Nephron progenitor cell (in vitro differentiated cells): ENCODE results near the gene SLC25A40.

ENCODE experiments used
- DNase-seq: peaks from one replicate; pipeline ENCODE4 v3.0.0; 2021
- H3K27ac Mint-ChIP-seq: 2 replicates; pipeline ENCODE4 v1.8.0; 2021; ENCODE audit warnings: mild to moderate bottlenecking, moderate library complexity, mixed read lengths
- H3K27me3 Mint-ChIP-seq: 2 replicates; pipeline ENCODE4 v1.8.0; 2021; ENCODE audit warnings: mild to moderate bottlenecking, low read depth, mixed read lengths; ENCODE audit not compliant: poor library complexity
- H3K36me3 Mint-ChIP-seq: 2 replicates; pipeline ENCODE4 v1.8.0; 2021; ENCODE audit warnings: low read depth, mixed read lengths
- H3K4me1 Mint-ChIP-seq: 2 replicates; pipeline ENCODE4 v1.8.0; 2021; ENCODE audit warnings: mixed read lengths
- H3K4me3 Mint-ChIP-seq: 2 replicates; pipeline ENCODE4 v1.8.0; 2021; ENCODE audit warnings: mild to moderate bottlenecking, moderate library complexity, mixed read lengths
- H3K9me3 Mint-ChIP-seq: 2 replicates; pipeline ENCODE4 v1.8.0; 2021; ENCODE audit warnings: mild to moderate bottlenecking, moderate library complexity, mixed read lengths
- TF ChIP-seq, protein P1 (sequence below): fragments of 200-600 bp; sonication (generic); IDR thresholded peaks from 2 replicates; pipeline ENCODE4 v1.5.0; 2021; ENCODE audit warnings: antibody characterized with exemption

SLC25A40 gene

DNA sequence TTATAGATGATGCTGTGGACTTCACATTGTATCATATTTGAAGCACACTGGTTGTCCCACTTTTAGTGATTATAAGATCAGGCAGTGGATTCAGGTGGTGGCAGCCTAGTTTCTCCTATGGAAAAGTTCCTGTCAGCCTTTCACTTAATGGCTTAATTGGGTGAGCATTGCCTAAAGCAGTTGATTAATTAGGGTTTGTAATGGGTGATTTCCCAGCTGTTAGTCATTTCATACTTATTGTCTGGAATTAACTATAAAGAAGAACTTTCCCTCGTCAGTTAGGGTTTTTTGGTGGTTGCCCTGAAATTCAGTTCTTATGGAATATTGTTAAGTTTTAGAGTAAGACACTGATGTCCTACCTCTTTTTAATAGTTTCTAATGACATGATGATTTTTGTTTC lies 78.8 kb downstream of the SLC25A40 start:
- no peaks in the 10 kb centered on the region for H3K27me3 Mint-ChIP-seq
- no peak for DNase-seq
- H3K27ac Mint-ChIP-seq: no peak overlapping the region
- TF ChIP-seq, protein P1, sequence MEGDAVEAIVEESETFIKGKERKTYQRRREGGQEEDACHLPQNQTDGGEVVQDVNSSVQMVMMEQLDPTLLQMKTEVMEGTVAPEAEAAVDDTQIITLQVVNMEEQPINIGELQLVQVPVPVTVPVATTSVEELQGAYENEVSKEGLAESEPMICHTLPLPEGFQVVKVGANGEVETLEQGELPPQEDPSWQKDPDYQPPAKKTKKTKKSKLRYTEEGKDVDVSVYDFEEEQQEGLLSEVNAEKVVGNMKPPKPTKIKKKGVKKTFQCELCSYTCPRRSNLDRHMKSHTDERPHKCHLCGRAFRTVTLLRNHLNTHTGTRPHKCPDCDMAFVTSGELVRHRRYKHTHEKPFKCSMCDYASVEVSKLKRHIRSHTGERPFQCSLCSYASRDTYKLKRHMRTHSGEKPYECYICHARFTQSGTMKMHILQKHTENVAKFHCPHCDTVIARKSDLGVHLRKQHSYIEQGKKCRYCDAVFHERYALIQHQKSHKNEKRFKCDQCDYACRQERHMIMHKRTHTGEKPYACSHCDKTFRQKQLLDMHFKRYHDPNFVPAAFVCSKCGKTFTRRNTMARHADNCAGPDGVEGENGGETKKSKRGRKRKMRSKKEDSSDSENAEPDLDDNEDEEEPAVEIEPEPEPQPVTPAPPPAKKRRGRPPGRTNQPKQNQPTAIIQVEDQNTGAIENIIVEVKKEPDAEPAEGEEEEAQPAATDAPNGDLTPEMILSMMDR: no peak
- no peaks in the 10 kb centered on the region for H3K36me3 Mint-ChIP-seq
- H3K9me3 Mint-ChIP-seq: peaks cover 17% of the 10 kb centered on the region
- H3K4me3 Mint-ChIP-seq: no peak overlapping the region
- H3K4me1 Mint-ChIP-seq: no peaks in the 10 kb centered on the region

DNA sequence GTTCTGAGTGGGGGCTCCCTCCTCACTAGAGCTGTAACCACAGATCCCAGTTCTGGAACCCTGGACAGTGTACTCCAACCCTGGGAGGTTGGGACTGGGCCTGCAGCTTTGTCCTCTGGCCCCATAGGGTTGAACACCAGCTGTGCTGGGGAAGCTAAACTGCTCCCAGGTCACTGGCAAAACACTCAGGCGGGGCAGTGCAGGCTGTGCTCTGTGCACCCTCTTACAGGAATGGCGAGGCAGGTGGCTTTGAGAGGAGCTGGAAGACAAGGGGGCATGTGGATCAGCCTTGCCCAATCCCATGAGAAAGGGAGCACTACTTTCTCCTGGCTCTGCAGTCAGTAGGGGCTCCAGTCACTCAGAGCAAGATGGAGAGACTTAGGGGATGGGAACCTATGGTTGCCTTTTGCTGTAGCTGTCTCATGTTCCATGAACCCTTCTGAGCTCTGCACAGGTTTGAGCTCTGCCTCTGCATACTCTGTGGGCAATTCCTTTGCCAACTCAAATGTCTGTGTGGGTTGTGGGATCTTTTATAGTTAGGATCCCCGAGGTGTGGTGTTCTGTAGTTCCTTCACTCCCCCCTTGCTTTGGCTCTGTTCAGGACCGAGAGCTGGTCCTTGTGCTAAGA lies 90.7 kb downstream of the SLC25A40 start:
- no peaks in the 10 kb centered on the region for H3K9me3 Mint-ChIP-seq
- no peaks in the 10 kb centered on the region for H3K4me1 Mint-ChIP-seq

DNA sequence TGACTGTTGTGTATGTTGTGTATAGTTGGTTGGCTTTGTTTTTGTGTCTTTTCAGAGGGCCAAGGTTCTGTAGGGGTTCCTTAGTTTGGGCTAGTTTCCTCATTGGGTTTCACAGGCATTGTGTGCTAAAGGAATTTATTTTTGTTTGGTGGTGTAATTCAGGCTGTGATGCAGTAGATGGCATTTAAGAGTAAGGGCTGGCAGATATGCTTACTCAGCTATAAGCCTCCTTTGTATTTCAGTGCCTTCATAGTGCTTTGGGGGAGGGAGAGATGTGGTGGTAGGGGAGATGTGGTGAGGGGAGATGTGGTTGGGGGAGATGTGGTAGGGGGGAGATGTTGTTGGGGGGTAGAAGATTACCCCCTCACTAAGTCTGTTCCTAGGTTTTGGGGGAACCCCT lies 91.7 kb downstream of the SLC25A40 start:
- DNase-seq: no peak
- no peaks in the 10 kb centered on the region for H3K4me1 Mint-ChIP-seq
- H3K4me3 Mint-ChIP-seq: no peak overlapping the region
- no peak overlapping the region for H3K27ac Mint-ChIP-seq
- no peaks in the 10 kb centered on the region for H3K9me3 Mint-ChIP-seq
- H3K27me3 Mint-ChIP-seq: no peaks in the 10 kb centered on the region
- TF ChIP-seq, protein P1: no peak
- H3K36me3 Mint-ChIP-seq: no peaks in the 10 kb centered on the region

More for the DNA sequence above, 90.7 kb downstream of the SLC25A40 start:
- no peak for DNase-seq
- no peaks in the 10 kb centered on the region for H3K36me3 Mint-ChIP-seq
- TF ChIP-seq, protein P1: no peak
- no peaks in the 10 kb centered on the region for H3K27me3 Mint-ChIP-seq
- no peak overlapping the region for H3K4me3 Mint-ChIP-seq
- no peak overlapping the region for H3K27ac Mint-ChIP-seq
